DMS153 treated with DMSO at 0.1 percent for 48 hours (cell line): ENCODE data around the gene FGF11.

ENCODE experiments used
- DNase-seq: peaks from one replicate; lab custom pipeline; 2025; ENCODE audit not compliant: unreplicated experiment; lab: John Stamatoyannopoulos, UW

FGF11 gene

DNA sequence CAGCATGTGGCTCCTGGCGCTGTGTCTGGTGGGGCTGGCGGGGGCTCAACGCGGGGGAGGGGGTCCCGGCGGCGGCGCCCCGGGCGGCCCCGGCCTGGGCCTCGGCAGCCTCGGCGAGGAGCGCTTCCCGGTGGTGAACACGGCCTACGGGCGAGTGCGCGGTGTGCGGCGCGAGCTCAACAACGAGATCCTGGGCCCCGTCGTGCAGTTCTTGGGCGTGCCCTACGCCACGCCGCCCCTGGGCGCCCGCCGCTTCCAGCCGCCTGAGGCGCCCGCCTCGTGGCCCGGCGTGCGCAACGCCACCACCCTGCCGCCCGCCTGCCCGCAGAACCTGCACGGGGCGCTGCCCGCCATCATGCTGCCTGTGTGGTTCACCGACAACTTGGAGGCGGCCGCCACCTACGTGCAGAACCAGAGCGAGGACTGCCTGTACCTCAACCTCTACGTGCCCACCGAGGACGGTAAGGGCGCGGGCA lies 31.0 kb upstream of the FGF11 start:
- no peak for DNase-seq

DNA sequence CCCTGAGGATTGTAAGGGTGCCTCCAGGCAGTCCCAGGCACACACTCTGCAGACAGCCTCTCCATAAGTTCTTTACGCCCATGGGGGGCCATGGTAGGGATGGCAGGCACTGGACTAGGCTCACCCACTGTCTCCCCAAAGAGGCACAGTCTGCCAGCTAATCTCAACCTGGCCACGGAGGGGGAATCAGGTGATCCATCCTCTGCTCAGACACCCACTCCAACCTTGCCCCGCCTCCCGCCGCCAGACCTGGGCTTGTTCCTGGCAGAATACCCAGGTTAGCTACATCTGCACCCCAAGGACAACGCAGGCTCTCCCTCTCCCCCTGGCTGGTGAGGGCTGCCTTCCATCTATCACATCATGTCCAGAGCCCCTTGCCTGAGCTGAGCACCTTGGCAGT lies 30.4 kb upstream of the FGF11 start:
- DNase-seq: no peak

DNA sequence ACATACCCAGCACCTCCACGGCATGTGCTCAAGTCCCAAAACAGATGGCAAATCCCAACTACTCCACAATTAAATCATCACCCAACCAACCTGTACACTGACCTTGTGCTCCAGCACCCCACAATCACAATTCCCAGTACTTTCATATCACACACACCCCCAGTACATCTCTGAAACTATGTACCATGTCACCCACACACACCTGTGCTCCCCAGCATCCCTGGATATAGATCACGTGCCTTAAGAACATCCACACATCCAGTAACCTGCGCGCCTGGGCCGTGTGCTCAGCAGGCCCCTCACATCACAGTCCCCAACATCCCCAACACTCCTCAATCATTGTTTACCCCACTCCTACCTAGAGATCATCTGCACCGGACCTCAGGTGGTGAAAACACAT lies 29.6 kb upstream of the FGF11 start:
- no peak for DNase-seq

DNA sequence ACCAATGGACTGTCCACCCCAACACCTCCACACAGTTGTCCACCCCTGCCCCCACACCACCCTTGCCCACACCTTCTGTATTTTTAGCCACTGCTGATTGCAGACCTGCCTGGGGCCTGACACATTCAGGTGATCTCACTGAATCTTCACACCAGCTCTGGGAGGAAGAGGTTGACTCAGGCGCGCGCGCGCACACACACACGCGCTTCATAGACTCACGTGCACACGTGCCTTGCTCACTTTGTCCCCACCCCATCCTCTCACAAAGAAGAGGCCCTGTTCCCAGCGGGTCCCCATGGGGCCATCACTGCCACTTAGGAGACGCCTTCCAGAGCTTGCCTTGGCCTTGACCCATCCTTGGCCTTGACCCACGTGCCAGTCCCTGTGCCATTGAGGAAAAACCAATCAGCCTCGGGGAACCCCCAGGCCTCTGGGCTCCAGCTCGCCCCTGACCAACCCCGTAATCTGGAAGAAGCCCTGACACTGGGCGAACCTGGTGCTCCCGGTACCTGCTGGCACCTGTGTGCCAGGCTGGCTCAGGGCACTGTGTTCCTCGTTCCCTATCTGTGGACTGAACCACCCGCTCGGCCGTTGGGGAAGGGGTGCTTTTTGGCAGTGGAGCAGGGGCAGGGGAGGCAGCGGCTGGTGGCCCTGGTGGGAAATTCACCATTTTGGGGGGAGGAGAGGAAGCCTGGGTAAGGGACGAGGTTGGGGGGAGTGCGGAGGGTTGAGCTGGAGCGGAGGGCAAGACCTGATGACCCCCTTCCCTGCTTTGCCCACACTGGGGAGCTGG lies 28.5 kb upstream of the FGF11 start:
- DNase-seq: no peak

DNA sequence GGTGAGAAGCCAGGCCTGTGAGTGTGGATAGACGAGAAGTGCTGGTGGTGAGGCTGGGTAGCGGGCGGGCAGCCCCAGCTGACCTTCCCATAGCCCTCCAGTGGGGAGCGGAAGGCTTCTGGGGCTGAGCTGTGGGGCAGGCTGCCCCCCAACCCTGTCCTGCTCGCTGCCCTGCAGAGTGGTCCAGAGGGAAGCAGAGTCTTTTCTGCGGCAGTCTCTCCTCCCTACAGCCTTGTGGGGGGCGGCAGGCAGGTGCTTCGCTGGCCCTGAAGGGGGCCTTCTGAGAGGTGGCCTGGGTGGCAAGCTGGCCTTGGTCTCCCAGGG lies 27.9 kb upstream of the FGF11 start:
- no peak for DNase-seq

DNA sequence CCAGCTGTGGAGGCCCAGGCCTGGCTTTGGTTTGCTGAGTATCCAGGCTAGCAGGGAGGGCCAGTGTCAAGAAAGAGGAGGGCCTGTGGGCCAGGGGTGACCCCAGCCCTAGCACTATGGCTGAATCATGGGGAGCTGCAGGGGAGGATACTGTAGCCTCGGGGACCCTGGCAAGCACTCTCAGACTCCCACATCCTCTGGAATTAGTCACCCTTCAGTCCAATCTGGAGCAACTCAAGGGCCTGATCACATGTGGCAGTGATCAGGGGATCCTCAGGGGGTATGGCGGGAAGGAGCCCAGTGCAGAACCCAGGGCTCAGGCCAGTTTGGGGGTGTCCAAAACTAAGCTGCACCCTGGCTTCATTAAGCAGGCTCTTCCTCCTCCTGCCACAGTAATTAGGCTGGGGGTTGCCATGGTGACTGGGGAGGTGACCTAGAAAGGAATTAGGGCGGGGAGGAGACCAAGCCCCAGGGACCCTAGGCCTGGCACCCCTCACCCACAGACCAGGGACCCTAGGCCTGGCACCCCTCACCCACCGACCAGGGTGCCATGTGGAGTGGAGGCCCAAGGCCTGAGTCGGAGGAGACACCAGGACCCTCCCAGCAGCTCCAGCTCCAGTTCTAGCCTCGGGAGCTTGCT lies 25.8 kb upstream of the FGF11 start:
- DNase-seq: no peak

DNA sequence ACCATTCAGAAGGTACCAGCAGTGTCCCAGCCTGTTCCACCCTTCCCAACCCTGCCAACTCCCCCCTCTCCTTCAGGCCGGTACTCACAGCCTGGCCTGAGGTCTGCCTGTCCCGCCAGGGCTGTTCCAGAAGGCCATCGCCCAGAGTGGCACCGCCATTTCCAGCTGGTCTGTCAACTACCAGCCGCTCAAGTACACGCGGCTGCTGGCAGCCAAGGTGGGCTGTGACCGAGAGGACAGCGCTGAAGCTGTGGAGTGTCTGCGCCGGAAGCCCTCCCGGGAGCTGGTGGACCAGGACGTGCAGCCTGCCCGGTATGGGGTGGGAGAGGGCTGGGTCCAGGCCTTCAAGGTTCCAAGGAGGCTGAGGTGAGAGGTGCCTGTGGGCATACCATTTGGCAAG lies 24.5 kb upstream of the FGF11 start:
- no peak for DNase-seq

DNA sequence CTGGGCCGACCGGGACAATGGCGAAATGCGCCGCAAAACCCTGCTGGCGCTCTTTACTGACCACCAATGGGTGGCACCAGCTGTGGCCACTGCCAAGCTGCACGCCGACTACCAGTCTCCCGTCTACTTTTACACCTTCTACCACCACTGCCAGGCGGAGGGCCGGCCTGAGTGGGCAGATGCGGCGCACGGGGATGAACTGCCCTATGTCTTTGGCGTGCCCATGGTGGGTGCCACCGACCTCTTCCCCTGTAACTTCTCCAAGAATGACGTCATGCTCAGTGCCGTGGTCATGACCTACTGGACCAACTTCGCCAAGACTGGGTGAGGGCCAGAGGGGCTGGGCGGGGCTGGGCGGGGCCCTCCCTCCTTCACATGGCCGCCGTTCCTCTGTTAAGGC lies 23.5 kb upstream of the FGF11 start:
- no peak for DNase-seq

DNA sequence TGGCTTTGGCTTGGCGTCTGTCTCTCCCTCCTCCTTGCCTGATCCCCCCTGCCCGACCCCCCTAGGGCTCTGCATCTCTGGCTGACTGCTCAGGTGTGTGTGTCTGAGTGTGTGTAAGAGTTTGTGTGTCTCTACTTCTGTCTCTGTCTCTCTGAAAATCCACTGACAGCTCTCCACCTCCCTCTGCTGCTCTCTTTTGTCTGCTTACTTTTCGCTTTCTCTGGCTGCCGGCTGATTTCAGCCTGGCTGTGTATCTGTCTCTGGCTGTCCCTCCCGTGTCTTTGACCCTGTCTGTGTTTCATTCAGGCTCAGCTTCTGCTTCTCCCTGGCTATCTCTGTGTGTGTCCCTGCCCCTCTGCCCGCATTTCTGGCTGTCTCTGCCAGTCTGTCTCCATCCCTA lies 23.0 kb upstream of the FGF11 start:
- DNase-seq: no peak

DNA sequence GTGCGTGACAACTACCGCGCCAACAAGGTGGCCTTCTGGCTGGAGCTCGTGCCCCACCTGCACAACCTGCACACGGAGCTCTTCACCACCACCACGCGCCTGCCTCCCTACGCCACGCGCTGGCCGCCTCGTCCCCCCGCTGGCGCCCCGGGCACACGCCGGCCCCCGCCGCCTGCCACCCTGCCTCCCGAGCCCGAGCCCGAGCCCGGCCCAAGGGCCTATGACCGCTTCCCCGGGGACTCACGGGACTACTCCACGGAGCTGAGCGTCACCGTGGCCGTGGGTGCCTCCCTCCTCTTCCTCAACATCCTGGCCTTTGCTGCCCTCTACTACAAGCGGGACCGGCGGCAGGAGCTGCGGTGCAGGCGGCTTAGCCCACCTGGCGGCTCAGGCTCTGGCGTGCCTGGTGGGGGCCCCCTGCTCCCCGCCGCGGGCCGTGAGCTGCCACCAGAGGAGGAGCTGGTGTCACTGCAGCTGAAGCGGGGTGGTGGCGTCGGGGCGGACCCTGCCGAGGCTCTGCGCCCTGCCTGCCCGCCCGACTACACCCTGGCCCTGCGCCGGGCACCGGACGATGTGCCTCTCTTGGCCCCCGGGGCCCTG lies 22.2 kb upstream of the FGF11 start:
- no peak for DNase-seq

DNA sequence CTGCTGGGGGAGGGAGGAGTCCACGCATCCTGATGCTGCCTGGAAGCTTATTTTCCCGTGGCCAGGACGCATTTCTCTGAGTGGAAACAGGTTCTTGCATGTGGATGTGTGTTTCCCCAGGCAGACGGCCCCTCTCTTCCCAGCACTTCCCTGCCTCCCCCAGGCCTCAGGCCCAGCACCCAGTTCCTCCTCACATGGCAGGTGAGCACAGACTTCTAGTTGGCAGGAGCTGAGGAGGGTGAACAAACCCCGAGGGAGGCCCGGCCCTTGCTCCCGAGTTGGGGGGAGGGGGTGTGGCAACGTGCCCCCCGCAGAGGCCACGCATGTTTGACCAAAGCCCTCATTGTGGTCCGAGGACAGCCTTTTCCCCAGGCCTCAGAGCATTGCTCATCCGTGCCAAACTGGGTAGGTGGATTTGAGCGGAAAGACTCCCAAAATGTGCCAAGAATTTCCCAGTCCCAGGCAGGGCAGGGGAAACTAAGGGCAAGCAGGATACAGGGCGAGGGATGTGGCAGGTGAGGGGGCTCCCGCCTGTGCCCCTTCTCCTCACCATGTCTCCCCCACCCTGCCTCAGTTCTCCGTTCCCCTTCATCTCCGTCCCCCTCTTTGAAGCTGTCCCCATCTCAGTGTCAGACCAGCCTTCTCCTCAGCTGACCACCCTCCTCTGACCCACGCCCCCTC lies 20.7 kb upstream of the FGF11 start:
- no peak for DNase-seq

DNA sequence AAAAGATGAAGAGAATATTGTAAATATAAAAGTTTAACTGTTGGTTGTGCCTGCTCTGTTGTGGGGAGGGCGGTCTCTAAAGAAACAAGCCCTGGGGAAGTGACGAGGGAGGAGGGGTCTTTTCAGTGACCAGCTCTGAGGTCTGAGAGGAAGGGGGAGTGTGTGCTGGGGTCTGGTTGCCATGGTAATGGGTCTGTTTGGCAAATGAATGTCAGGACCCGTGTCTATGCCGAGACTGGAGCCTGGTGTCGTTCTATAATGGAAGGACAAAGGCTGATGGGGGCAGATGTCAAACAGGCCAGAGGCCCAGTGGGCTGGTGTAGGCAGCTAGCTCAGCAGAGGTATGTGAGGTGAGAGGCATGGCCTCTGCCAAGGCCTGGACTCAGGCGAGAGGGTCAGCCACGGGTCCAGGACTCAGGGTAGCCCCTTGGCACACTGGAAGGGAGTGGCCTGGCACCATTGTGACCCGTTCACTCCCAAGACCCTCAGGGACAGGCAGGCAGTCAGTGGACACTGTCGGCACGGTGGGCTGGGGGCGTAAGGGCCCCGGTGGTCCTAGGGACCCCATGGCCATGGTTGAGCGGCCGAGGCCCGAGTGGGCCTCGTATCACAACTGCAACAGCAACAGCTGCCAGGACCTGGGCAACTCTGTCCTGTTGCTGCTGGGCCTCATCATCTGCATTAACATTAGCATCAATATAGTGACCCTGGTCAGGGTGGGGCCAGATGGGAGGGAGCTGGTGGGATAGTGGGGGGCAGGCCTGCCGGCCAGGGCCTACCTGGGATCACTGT lies 19.3 kb upstream of the FGF11 start, which contains the start of gene SPEM1:
TSS of gene SPEM1 (plus strand) at position 506 of the 792 bp plus-strand sequence. CDS start at position 567, 61 bp downstream.
- DNase-seq: no peak

DNA sequence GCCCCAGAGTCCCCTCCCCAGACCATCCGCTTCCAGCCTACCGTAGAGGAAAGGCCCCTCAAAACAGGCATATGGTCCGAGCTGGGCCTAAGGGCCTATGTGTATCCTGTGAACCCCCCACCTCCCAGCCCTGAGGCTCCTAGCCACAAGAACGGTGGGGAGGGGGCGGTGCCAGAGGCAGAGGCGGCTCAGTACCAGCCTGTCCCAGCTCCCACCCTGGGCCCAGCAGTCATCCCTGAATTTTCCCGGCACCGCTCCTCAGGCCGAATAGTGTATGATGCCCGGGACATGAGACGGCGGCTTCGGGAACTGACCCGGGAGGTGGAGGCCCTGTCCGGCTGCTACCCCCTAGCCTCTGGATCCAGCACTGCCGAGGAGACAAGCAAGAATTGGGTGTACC lies 18.1 kb upstream of the FGF11 start:
- DNase-seq: no peak

DNA sequence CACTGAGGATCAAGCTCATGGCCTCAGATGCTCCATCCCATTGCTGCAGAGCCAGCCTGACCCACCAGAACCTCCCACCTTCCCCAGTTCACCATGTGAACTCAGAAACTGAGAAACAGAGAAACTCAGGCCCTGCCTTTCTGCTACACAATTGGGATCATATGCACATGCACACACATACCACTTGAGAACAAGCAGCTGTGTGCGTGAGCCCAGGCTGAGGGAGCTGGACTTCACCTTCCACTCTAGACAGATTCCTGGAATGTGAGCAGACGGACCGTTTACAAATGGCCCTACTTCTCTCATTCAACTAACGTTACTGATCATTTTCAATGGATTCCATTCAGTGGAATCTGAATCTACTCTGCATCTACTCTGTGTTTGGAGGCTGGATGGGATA lies 15.6 kb upstream of the FGF11 start:
- no peak for DNase-seq

DNA sequence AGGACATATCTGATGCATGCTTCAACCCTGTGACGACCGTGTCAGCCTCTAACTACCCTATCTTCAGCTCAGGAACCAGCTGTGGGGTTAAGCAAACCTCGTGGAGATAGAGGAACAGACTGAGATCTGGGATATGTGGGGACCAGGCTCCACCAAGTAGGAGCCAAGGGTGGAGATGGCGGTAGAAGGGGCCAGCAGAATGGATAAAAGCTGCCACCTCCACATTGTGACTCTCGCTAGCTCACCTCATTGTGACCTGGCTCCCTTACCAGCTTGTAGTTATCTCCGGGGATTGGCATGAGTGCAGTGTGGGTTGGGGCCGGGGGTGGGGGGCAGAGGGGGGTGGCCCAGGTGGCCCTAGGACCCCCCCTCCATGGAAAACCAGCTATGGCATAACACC lies 14.0 kb upstream of the FGF11 start, which contains the start of gene SPEM2:
TSS of gene SPEM2 (plus strand) at position 301 of the 400 bp plus-strand sequence. CDS start at position 374, 73 bp downstream.
- no peak for DNase-seq

DNA sequence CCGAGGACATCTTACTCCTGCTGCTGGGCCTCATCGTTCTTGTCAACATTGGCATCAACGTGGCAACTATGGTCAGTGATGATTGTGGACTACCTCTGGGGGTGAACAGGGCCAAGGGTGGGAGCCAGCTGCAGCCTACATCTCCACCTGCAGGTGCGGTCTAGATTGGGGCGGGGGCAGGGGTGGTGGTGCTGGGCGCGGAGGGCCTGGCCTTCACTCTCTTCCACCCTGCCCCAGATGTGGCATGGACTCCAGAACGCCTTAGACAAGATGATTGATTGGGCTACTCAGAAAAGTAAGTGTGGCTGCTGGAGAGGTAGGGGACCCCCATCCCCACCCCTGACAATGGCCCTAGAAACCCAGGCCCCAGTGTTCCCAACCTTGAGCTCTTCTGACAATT lies 13.6 kb upstream of the FGF11 start:
- DNase-seq: no peak

DNA sequence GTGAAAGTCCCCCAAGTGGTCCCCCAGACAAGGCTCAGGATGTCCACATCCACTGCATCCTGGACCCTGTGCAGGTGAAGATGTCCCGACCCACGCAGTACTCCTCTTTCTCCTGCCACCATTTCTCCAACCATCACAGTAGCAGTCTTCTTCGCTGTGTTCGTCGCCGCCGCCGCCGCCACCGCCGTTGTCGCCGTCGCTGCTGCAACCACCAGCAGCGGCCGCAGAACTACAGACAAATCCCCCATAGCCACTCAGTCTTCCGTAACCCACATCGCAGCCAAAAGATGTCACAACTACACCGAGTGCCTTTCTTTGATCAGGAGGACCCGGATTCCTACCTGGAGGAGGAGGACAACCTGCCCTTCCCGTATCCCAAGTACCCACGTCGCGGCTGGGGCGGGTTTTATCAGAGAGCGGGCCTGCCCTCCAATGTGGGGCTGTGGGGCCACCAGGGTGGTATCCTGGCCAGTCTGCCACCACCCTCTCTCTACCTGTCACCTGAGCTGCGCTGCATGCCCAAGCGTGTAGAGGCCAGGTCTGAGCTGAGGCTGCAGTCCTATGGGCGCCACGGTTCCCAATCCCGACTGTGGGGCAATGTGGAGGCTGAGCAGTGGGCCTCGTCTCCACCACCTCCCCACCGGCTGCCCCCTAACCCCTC lies 13.0 kb upstream of the FGF11 start:
- no peak for DNase-seq

DNA sequence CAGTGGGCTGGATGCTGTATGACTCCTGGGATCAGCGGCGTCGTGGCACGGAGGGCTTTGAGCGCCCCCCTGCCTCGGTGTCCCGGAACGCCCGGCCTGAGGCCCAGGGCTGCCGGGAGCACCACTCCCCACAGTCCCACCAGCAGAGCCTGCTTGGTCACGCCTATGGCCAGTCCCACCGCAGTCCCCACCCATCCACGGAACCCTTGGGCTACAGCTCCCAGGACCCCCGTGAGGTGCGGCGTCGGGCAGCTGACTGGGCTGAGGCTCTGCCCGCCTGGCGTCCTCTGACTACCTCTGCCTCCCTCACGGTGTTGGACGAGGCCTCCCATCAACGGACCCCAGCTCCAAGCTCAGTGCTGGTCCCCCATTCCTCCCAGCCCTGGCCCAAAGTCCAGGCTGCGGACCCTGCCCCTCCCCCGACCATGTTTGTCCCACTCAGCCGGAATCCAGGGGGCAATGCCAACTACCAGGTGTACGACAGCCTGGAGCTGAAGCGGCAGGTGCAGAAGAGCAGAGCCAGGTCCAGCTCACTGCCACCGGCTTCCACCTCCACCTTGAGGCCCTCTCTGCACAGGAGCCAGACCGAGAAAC lies 12.3 kb upstream of the FGF11 start:
- no peak for DNase-seq

DNA sequence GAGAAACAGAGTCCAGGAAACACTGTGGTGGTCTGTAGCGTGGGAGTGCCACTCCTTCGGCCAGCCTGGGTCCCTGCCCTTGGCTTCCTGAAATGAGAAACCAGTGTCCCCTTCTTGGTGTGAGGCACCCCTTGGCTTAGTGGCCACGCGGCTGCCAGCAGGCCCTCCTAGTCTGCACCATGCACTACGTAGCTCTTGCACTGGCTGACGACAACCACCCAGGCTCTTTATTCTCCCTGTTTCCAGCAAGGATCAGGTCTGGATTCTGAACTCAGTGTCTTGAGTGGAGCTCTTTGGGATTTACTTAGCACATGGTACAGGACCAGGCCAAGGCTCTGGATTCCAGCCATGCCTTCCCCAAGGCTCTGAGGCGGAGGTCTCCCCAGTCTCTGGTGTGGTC lies 11.8 kb upstream of the FGF11 start:
- DNase-seq: no peak

DNA sequence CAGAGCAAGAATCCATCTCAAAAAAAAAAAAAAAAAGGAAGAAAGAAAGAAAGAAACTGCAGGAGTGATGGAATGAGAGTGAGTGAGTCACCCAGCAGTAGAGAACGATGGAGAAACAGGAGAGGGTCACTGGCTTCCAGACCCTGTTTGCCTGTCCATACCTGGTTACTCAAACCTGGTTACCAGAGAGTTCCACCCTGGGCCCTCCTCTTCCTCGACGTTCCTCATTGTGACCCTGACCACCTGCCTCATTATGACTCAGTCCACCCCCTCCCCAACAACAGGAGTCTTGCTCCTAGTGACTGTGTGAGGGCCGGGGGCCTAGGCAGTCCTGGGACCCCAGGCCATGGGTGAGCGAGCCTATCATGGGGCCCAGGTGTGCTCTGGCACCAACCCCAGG lies 10.8 kb upstream of the FGF11 start, which contains the start of gene SPEM3:
TSS of gene SPEM3 (plus strand) at position 301 of the 400 bp plus-strand sequence. CDS start at position 347, 46 bp downstream.
- DNase-seq: no peak
